HG02840 (cell line): Measurements from ENCODE around the gene LDLRAD3.

Source experiments
- ATAC-seq: cut with Tn5 transposase; IDR thresholded peaks from one replicate; pipeline ENCODE4 v1.9.1; 2021; ENCODE audit warnings: mild to moderate bottlenecking, moderate library complexity, moderate number of reproducible peaks; ENCODE audit not compliant: unreplicated experiment, low FRiP score

Gene LDLRAD3

GRCh38 chr11:36013950-36014897 is 70.4 kb downstream of the LDLRAD3 start:
- no peak for ATAC-seq

- no peak for ATAC-seq
Observed at GRCh38 chr11:36014898-36015665, 71.2 kb downstream of the LDLRAD3 start.

- no peak for ATAC-seq
Observed at GRCh38 chr11:36015799-36016198, 71.9 kb downstream of the LDLRAD3 start.

GRCh38 chr11:36016263-36016662 is 72.4 kb downstream of the LDLRAD3 start:
- no peak for ATAC-seq

- no peak for ATAC-seq
Observed at GRCh38 chr11:36016709-36017108, 72.8 kb downstream of the LDLRAD3 start.

- ATAC-seq, result no peak
Observed at GRCh38 chr11:36019005-36019596, 75.2 kb downstream of the LDLRAD3 start.

- ATAC-seq, result no peak
Observed at GRCh38 chr11:36019722-36020121, 75.9 kb downstream of the LDLRAD3 start.

- ATAC-seq, result no peak
Observed at GRCh38 chr11:36022882-36023281, 79.0 kb downstream of the LDLRAD3 start.

- ATAC-seq, result no peak
Observed at GRCh38 chr11:36023922-36024321, 80.1 kb downstream of the LDLRAD3 start.

- no peak for ATAC-seq
Observed at GRCh38 chr11:36024716-36025115, 80.9 kb downstream of the LDLRAD3 start.

- ATAC-seq, result no peak
Observed at GRCh38 chr11:36026315-36026968, 82.6 kb downstream of the LDLRAD3 start.

- no peak for ATAC-seq
Observed at GRCh38 chr11:36027731-36028130, 83.9 kb downstream of the LDLRAD3 start.

- ATAC-seq, result no peak
Observed at GRCh38 chr11:36029616-36030015, 85.8 kb downstream of the LDLRAD3 start.

- ATAC-seq, result no peak
Observed at GRCh38 chr11:36030731-36031281, 86.9 kb downstream of the LDLRAD3 start.

GRCh38 chr11:36033082-36033751 is 89.4 kb downstream of the LDLRAD3 start:
- ATAC-seq, result no peak

- no peak for ATAC-seq
Observed at GRCh38 chr11:36033936-36034335, 90.1 kb downstream of the LDLRAD3 start.

- ATAC-seq, result no peak
Observed at GRCh38 chr11:36034551-36035331, 90.9 kb downstream of the LDLRAD3 start.

- ATAC-seq, result no peak
Observed at GRCh38 chr11:36035454-36035853, 91.6 kb downstream of the LDLRAD3 start.

- ATAC-seq, result no peak
Observed at GRCh38 chr11:36035999-36036398, 92.1 kb downstream of the LDLRAD3 start.
